ENCODE measurements around the gene TENT5C.

DNA sequence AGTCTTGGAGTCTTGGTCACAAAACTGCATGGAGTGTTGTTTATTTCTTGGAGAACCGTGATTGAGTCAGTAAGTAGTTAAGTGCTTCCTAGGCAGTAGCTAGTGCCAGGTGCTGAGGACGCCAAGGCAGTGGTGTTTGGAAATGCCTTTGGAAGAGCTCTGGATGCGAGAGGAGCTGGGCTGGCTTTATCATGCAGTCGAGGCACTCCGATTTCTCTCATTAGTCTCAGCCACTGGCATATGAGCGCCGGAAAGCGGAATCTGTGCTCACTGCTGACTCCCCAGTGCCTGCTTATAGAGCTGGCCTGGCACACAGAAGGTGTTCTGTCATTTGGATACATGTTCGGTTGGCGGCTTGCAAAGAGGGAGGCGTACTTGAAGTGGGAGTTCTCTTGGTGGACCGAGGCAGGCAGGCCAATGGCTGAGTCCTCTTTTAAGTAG lies 3.6 kb downstream of the TENT5C start:
- TF ChIP-seq, protein P1, sequence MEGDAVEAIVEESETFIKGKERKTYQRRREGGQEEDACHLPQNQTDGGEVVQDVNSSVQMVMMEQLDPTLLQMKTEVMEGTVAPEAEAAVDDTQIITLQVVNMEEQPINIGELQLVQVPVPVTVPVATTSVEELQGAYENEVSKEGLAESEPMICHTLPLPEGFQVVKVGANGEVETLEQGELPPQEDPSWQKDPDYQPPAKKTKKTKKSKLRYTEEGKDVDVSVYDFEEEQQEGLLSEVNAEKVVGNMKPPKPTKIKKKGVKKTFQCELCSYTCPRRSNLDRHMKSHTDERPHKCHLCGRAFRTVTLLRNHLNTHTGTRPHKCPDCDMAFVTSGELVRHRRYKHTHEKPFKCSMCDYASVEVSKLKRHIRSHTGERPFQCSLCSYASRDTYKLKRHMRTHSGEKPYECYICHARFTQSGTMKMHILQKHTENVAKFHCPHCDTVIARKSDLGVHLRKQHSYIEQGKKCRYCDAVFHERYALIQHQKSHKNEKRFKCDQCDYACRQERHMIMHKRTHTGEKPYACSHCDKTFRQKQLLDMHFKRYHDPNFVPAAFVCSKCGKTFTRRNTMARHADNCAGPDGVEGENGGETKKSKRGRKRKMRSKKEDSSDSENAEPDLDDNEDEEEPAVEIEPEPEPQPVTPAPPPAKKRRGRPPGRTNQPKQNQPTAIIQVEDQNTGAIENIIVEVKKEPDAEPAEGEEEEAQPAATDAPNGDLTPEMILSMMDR (IDR thresholded peaks at IDR 0.05 in 2 of 3, conservative IDR thresholded peaks at IDR 0.05 in 1 of 3; ENCODE audit: borderline replicate concordance in 1 of 3, insufficient read depth in 1 of 3, low read depth in 2 of 3, low read length in 2 of 3), result no peak
- TF ChIP-seq EZH2 (IDR thresholded peaks at IDR 0.05), result no peak
- no peak for TF ChIP-seq POLR2A (IDR thresholded peaks at IDR 0.05; ENCODE audit: borderline replicate concordance, extremely low read depth, insufficient read depth, insufficient read length)
- no peak for TF ChIP-seq ZFX (IDR thresholded peaks at IDR 0.05)
- no peak for TF ChIP-seq ZNF274 (IDR thresholded peaks at IDR 0.05; ENCODE audit: low read depth, low read length)
- no peak for TF ChIP-seq EGR1 (IDR thresholded peaks at IDR 0.05; ENCODE audit: low read depth)
